Measurements from ENCODE around the gene DHX15.

DHX15 gene

DNA sequence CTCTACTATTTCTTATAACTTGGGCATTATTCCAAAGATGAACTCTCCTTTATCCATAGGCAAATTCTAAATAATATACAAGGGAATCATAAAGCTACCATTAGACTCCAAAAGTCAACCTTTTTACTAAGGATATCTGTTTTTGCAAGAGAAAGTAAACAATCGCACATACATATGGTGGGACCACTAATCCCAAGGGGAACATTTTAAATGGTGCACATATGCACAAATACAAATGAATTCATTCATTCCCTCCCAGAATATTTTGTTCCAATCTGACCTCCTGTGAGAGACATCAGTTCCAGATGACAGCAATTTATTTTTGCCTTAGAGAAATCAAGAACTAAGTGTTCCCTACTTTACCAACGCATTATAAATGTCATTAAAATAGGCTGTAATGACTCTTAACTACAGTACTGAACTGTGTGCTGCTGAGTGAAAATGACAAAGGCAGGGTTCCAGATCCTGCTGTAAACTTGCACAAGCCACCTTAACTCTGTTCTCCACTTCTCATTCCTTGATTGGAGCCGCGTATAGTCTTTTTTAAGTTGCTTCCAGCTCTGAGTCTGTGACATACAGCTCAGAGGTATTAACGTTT lies 2.0 kb downstream of the DHX15 start:
- no peak for DNase-seq
- no peak for ATAC-seq

DNA sequence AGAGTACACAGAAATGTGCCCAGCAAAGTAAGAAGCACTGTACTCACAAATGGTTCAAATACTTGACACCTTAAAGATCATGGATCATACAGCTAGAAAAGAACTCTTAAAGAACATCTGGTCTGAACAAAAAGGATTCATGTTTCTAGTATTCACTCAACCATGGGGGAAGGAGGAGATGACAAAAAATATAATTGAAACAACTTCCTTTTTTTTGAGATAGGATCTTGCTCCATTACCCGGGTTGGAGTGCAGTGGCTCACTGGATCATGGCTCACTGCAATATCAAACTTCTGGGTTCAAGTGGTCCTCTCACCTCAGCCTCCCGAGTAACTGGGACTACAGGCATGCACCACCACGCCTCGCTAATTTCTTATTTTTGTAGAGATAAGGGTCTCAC lies 6.0 kb downstream of the DHX15 start:
- no peak for DNase-seq
- ATAC-seq, result no peak

DNA sequence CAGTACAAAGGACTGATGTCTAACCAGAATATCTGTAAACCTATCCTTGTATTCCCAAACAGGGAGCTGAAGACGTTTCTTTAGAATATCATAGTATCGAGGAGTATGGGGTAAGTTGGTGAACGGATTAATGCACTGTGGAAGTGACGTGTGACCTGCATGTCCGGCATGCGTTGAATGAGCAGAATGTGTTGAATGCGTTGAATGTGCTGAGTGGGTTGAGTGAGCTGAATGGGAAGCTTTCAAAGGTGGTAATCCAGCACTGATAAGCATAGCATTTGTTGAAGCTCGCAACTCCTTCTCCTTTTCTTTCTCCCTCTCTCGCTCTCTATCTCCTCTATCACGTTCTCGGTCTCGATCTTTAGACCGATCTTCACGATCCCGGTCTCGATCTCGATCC lies 8.1 kb downstream of the DHX15 start:
- DNase-seq (no peak), ATAC-seq (no peak)

DNA sequence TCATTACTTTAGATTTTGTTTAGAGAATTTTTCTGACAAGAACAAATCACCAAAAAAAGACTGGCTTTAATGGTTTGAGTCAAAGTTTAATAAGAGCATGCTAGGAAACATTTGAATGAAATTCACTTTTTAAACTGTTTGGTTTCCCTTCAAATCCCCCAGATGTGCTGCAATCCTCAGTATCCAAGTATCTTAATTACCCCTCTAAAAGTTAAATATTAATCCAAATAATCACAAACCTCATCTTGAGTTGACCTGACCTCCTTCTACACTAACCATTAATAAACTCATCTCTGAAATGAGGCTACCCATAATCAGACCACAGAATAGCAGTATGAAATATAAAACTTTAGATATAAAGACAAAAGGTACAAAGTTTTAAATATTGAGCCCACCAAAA lies 10.1 kb downstream of the DHX15 start:
- DNase-seq (no peak), ATAC-seq (no peak)

DNA sequence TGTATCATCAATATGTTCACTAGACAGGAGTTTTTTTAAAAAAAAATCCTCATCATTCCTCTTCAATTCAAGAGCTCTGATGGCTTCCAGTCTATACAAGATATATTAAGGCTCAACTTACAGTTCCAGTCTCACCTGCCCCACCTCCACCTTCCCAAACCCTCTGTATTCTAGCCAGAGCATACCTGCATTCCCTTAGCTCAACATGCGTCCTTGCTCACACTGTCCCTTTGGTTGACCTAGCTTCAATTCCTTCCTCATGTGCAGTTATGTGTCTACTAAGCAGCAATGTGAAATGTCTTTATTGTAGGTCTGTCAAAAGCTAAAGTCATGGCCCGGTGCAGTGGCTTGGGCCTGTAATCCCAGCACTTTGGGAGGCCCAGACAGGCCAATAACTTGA lies 10.8 kb downstream of the DHX15 start:
- no peak for DNase-seq
- ATAC-seq, result no peak

DNA sequence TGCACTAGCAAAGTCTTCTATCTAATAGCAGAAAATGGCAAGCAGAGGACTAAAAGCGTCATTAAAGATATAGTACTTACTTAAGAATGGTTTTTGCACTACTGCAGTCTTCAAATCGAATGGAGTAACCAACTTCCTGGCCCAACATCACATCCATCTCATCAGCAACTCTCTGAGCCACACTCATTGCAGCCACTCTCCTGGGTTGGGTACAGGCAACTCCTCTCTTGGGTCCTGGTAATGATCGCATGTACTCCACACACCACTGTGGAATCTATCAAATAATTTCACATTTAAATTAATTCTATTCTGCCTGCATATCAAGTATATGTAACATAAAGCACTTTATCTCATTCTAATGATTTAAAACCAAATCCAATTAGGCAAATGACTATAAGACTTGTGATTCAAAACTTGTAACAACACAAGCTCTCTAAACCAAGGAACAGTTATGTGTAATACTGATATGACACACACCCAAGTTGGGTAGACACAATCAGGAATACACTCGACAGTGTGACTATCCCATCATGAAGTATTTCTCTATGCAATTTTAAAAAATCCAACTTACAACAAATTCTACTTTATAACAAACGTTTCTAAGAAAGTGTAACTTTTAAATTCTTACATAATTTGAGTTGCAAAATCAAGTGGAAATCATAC lies 13.6 kb downstream of the DHX15 start:
- ATAC-seq (no peak), DNase-seq (no peak)

DNA sequence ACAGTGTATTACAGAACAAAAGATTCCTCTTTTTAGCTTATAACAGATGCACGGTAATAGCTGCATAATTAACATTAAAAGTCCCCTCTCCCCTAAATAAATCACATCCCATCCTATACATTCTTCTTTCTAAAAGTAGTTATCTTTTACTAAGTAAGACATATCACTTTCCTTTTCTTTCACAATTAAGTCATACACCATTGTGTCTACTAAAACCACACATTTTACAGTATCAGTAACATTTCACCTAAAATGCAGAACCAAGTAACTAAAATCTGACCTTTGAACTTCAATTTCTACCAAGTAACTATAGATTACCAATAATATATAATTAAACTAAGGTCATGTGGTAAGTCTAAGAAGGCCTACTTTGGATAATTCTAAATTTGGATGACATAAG lies 14.2 kb downstream of the DHX15 start:
- DNase-seq (no peak), ATAC-seq (no peak)

DNA sequence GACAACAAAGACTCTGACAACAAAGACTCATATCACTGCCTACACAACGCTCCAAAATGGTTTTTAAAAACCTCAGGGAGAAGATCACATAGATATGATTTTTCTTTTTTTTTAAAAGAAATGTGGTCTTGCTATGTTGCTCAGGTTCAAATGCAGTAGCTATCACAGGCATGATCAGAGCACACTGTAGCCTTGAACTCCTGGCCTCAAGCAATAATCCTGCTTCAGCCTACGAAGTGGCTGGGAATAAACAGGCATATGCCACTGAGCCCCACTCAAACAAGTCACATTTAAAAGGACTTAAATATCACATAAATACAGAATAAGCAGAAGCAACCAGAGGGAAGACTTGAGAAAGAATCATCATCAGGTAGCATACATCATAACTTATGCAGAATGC lies 14.7 kb downstream of the DHX15 start:
- ATAC-seq (no peak), DNase-seq (no peak)

DNA sequence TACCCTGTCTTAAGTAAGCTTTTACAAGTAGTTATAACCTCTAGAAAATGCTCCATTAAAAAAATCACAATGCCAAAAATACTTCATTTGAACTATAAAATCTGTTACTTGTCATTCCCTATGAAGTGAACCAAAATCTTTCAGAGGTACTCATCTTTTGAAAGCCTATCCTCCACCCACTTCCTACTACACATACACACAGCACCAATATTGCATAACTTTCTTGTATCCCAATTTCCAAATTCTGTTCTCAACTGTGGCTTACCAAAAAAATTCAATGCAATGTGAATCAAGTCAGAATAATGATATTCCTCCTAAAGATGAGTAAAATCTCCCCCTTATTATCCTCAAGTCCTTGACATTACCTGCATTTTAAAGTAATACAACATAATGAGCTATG lies 15.9 kb downstream of the DHX15 start:
- no peak for ATAC-seq

DNA sequence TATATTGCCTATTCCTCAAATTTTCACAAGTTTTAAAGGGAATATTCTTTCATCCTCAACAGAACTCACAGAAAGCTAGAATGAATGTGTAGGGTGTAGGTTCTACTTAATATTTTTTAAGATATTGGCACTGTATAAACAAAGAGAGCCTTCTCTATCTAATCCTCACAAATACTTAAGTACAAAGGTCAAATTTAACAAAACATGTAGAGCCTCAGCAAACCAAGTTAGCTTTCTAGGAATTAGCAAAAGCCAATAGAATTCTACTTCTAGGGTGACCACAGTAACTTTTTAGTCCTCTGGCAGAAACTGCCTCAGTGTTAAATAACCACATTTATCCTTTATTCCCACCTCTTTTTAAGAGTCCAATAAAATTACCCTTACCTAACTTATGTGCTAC lies 19.3 kb downstream of the DHX15 start:
- no peak for ATAC-seq
- DNase-seq, result no peak

More for the DNA sequence above, 15.9 kb downstream of the DHX15 start:
- no peak for DNase-seq

DNA sequence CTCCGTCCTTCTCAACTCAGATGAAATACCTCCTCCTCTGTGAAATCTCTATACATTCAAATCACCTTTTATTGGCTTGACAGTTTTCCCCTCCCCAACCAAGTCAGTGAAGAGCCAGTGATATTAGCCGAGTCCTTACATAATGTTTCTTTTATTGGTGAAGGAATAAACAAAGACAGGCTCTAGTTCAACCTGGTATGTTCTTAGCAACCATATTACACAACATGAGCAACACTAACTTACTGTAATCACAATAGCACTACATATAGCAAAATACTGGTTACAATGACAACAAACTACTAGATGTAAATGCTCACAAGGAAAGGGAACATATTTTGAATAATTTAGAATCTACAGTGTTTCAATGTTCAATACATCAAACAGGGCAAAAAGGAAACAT lies 19.9 kb downstream of the DHX15 start:
- DNase-seq (no peak), ATAC-seq (no peak)

DNA sequence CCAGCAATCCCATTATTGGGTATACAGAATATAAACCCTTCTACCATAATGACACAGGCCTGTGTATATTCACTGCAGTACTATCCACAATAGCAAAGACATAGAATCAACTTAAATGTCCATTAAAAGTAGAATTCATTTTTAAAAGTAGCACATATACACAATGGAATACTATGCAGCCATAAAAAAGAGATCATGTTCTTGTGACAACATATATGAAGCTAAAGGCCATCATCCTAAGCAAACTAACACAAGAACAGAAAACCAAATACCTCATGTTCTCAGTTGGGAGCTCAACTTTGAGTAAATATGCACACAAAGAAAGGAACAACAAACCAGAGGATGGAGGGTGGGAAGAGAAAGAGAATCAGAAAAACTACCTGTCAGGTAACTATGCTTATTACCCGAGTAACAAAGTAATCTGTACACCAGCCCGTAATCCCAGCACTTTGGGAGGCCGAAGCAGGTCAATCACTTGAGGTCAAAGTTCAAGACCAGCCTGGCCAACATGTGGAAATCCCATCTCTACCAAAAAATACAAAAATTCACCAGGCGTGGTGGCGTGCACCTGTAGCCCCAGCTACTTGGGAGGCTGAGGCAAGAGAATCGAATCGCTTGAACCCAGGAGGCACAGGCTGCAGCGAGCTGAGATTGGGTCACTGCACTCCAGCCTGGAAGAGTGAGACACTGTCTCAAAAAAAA lies 22.8 kb downstream of the DHX15 start:
- DNase-seq (no peak), ATAC-seq (no peak)

DNA sequence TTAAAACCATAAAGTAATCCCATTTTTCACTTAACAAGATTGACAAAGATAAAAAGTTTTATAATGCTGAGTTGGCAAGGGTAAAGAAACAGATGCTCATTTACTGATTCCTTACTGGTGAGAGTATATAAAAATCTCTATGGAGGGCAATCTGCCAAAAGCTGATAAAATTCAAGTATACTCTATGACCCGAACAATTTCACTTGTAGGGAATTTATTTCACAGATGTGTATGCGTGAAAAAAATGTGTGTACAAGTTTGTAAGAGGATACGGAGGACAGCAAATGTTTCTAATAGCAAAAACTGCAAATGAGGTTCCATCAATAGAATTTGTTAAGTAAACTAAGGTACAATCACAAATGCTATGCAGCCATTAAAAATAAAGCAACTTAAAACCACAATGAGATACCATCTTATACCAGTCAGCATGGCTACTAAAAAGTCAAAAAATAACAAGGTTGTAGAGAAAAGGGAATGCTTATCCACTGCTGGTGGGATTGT lies 23.4 kb downstream of the DHX15 start:
- ATAC-seq (no peak), DNase-seq (no peak)

DNA sequence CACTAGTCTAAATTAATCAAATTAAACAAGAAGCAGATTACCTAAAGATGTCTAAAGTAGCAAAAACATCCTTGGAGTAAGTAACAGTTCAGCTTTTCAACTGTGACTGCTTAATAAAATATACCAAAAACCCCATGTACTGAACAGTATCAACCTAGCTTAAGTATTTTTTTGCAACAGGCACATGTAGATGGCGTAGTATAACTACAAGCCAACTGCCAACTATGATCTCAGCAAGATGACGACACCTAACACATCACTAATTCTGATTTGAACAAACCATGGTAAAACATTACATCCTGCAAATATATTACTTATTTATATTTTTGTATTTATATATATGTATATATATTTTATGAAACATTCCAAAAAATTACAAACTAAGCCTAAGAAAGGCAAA lies 24.5 kb downstream of the DHX15 start:
- ATAC-seq (no peak), DNase-seq (no peak)

DNA sequence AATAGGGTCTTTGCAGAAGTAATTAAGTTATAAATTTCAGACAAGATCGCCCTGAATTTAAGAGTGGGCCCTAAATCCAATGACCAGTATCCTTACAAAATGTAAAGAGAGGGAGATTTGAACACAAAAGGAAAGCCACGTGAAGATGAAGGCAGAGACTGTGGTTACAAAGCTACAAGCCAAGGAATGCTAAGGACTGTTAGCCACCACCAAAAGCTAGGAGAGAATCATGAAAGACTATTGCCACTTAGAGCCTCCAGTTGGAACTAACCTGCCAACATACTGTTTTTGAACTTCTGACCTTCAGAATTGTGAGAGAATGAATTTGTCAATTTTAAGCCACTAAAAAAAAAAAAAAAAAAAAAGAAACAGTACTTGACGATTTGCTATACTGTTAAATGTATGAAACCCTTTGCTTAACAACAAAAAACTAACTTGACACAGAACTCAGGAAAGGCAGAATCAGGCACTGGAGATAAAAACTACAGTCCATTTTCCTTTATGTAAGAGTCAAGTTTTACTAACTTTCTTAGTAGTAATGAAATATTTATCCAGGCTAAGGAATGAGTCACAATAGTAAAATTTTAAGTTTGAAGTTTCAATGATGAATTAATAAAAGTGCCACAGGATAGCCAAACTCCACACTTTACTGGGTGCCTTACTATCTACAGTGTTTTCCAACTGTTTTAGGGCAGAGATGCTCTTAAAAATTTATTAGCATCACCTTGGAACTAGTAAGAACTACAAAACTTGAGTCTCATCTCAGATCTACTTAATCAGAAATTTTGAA lies 25.1 kb downstream of the DHX15 start:
- ATAC-seq (no peak), DNase-seq (no peak)

DNA sequence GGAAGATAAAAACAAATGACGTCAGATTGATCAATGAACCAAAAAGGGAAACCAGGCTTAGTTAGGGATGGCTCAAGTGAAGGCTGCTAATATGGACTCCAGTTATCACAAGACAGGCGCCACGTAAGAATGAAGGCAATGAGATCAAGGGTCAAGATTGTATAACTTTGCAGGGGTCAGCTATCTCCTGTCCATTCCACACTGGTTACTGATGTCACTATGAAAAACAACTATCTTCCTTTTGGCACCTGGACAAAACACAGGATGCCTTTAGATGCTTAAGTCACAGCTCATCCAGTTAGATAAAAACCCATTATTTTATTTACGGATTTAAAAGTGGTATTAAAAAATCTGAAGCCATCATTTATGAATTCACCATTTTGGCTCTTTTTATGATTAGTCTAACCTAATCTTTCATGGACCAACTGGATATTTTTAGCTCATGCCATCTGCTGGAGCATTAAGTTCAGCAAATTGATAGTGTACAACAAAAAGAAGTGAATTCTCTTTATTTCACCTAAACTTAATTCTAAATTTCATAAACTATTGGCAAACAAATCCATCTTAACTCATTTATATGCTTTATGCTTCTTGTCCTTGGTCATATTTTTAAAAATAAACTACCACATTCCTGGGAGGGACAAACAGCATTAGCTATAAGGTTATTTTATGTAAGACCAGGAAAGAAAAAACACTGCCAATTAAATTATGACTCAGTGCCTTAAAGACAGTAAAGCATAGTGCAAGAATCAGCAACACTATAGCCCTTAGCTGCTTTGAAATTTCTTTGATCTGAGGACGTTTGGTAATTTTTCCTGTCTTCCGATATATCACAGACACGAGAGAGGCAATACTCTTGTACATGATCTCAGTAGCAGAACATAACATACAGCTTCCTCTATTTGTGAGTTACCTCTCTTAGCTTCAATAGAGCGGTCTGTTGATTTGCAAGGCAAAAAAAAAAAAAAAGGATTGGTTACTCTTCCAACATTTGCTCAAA lies 27.0 kb downstream of the DHX15 start:
- DNase-seq, result no peak
- no peak for ATAC-seq

DNA sequence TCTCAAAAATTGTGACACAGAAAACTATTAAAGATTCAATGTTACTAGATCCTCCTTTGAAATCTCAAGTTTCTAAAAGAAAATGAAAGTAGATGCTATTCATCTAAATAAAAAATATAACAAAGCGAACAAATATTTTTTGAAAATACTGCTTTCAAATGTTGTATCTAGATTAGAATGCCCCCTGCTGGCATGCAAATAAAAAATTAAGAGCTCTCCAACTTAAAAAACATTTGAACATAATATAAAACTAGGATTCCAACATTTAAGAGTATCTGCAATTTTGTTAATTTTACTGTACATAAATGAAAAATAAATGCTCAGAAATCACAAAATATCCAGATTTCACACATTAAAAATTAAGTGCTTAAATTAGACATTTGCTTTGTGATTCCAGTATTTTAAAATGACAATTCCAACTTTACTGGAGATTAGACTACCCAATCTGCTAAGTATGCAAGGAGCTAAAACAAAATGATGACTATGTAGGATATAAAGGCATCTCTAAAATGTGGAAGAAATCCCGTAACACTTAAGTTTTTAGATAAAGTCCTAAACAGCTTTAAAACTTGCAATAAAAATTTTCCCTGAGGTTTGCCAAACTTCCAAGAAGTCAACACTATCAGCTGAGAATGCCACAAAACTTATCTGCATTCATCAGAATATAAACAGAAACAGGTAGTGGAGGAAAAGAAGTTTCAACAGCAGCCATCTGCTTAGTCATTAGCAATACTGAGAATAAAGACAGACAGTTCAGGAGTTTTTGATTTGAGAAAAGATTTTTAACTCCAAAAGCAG lies 32.7 kb downstream of the DHX15 start:
- ATAC-seq (no peak), DNase-seq (no peak)

DNA sequence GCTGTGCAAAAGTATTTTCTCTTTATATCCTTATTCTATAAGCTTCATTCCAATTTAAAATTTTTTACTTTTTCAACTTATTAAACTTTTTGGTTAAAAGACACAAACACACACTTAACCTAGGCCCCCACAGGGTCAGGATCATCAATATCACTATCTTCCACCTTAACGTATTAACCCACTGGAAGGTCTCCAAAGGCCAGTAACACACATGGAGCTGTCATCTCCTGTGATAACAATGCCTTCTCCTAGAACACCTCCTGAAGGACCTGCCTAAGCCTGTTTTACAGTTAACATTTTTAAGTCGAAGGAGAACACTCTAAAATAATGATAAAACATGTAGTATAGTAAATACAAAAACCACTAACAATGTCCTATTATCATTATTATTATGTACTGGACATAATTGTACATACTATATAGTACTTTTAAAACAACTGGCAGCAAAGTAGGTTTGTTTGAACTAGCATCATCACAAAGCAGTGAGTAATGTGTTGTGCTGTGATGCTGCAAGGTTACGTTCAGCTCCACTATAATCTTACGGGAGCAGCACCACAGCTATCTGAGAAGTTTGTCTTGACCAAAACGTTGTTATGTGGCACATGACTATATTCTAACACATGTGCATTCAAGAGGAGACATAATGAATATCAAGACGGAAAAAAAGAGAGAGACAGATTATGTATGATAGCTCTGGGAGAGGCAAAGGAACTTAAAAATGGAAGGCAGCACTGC lies 33.7 kb downstream of the DHX15 start:
- no peak for ATAC-seq
- DNase-seq, result no peak

DNA sequence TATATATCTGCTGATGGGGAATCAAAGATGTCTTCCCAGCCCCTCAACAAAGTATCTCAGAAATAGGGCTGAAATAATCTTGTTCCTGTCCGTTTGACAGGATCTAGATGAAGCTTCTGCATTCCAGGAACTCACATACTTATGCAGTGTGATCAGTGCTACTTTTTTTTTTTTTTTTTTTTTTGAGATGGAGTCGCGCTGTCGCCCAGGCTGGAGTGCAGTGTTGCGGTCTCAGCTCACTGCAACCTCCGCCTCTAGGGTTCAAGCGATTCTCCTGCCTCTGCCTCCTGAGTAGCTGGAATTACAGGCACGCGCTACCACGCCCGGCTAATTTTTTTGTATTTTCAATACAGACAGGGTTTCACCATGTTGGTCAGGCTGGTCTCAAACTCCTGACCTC lies 36.4 kb downstream of the DHX15 start:
- no peak for DNase-seq
- ATAC-seq, result no peak

All from stimulated activated naive CD8-positive, alpha-beta T cell treated with anti-CD3 and anti-CD28 coated beads, Interleukin-15, Interleukin-2, amounts not matched to agents 100 U/mL and 50 U/mL, for 24 hours (primary cell).